Erythroblast (primary cell): Measurements from ENCODE around the gene CTIF.

Experiments
- GATA1 ChIP-seq: IDR thresholded peaks from 2 replicates; pipeline ENCODE4 v1.6.1; 2011; ENCODE audit warnings: low read depth, mild to moderate bottlenecking, control low read depth, low read length, moderate library complexity
- POLR2A ChIP-seq: IDR thresholded peaks from 2 replicates; pipeline ENCODE4 v1.6.1; 2011; ENCODE audit warnings: mild to moderate bottlenecking, low read length

DNA sequence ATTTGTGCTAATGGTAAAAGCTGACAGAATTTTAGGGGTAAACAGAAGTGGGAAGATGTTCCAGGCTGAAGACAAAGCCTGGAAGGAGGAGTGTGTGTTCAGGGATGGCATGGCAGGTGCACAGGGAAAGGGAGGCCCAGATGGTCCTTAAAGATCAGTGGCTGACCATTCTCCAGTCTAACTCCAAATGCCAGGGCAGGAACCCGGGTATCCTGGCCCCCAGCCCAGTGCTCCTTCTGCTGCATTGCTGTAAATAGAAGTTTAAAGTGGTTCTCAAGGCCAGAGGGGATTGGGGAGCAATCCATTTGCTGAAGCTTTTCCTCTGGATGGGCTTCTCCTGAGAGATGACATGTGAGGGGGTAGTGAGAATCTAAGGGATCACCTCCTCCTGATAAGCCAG, 158.6 kb downstream of the CTIF start:
- TF ChIP-seq POLR2A (no peak), GATA1 (no peak)
